Upper lobe of left lung (tissue), 6 donors: ENCODE measurements around the gene FBXW5. TPM values are rescaled to one million over a fixed set of nuclear protein-coding genes. Genes with fewer than 3 reads are reported as not detected.

ENCODE experiments used
- ATAC-seq, 2 donors: fragments of 200-7000 bp; cut with Tn5 transposase; one replicate each; pipeline ENCODE4 v1.9.1; 2022; ENCODE audit warnings: mild to moderate bottlenecking in 2 of 2, moderate library complexity in 2 of 2; ENCODE audit not compliant: low FRiP score in 2 of 2
- DNase-seq, 2 donors: peaks; one replicate each; pipeline ENCODE4 v3.0.0-alpha.2; 2019 to 2020
- H3K27ac ChIP-seq, 4 donors: fragments of 200-600 bp; sonication (generic); one replicate each; pipeline ENCODE4 v1.5.1; 2016 to 2019
- H3K27me3 ChIP-seq, 4 donors: fragments of 200-600 bp; sonication (generic); one replicate each; pipeline ENCODE4 v1.5.1; 2017 to 2019
- H3K36me3 ChIP-seq, 4 donors: fragments of 200-600 bp; sonication (generic); one replicate each; pipeline ENCODE4 v1.5.1; 2016 to 2019
- H3K4me1 ChIP-seq, 4 donors: fragments of 200-600 bp; sonication (generic); one replicate each; pipeline ENCODE4 v1.5.1; 2018 to 2019
- H3K4me3 ChIP-seq, 4 donors: fragments of 200-600 bp; sonication (generic); one replicate each; pipeline ENCODE4 v1.5.1; 2017 to 2019; ENCODE audit warnings: mild to moderate bottlenecking in 2 of 4, moderate library complexity in 1 of 4
- H3K9me3 ChIP-seq, 4 donors: fragments of 200-600 bp; sonication (generic); one replicate each; pipeline ENCODE4 v1.5.1; 2018 to 2019
- CTCF ChIP-seq, 6 experiments: fragments of 450-650 bp in 4 of 6; fragments of 200-600 bp in 2 of 6; sonication (generic) in 2 of 6; IDR thresholded peaks; one replicate each; pipeline ENCODE4 v1.5.1; 2016 to 2019; ENCODE audit warnings: antibody characterized with exemption in 6 of 6
- EP300 ChIP-seq, 4 donors: sonication (generic); formaldehyde crosslinking; IDR thresholded peaks; one replicate each; pipeline ENCODE4 v1.5.1; 2017; ENCODE audit warnings: antibody characterized with exemption in 4 of 4, control low read depth in 2 of 4
- POLR2A ChIP-seq, 4 donors: fragments of 450-650 bp; IDR thresholded peaks; one replicate each; pipeline ENCODE4 v1.5.1; 2016 to 2017; ENCODE audit warnings: antibody characterized with exemption in 4 of 4, mild to moderate bottlenecking in 2 of 4
- POLR2AphosphoS5 ChIP-seq, 2 donors: sonication (generic); formaldehyde crosslinking; IDR thresholded peaks; one replicate each; pipeline ENCODE4 v1.5.1; 2017; ENCODE audit warnings: antibody characterized with exemption in 2 of 2
- WGBS, 2 donors: methylation state at CpG; one replicate each; pipeline ENCODE4 v1.1.5; 2017 to 2018; 5-methylcytosine and 5-hydroxymethylcytosine counted together
- total RNA-seq, 6 donors: library from RNA; depleted of rRNA in 4 of 6; stranded (reverse); fragments of >200 nt in 4 of 6; gene quantifications; one replicate each; pipeline versions ENCODE4 v1.1.0 to v1.2.1, GENCODE V29; 2016 to 2021
- donor health status: DM: no; HTN: no; CAD: no; lungs with moderate emphysema.
- donor health status: DM: no; HTN: yes; CAD: no; lungs with severe emphysema.

Gene FBXW5
- total RNA-seq, 6 donors from 2014 or later = 93.3 to 191 (median 153) TPM

- Histone ChIP-seq H3K9me3 (no peaks in the 10 kb centered on the region), H3K4me1 (peaks cover 4 to 16% (median 7%) of the 10 kb centered on the region in 4 donors), H3K4me3 (no peak overlapping the region), H3K27me3 (no peaks in the 10 kb centered on the region), H3K36me3 (no peaks in the 10 kb centered on the region), H3K27ac (no peak overlapping the region)
- 90% methylated on average over 4 to 14 of the region's 14 CpGs for WGBS, 2 donors
- ATAC-seq = no peak
- TF ChIP-seq POLR2AphosphoS5 (IDR thresholded peaks at IDR 0.05) (no peak), CTCF (IDR thresholded peaks at IDR 0.05) (no peak), POLR2A (IDR thresholded peaks at IDR 0.05) (no peak), EP300 (IDR thresholded peaks at IDR 0.05) (no peak)
- DNase-seq = peak in 1 of 2 donors; percentile 57
Measured at GRCh38 chr9:136955202-136955942, 10.8 kb upstream of the FBXW5 start.

DNA sequence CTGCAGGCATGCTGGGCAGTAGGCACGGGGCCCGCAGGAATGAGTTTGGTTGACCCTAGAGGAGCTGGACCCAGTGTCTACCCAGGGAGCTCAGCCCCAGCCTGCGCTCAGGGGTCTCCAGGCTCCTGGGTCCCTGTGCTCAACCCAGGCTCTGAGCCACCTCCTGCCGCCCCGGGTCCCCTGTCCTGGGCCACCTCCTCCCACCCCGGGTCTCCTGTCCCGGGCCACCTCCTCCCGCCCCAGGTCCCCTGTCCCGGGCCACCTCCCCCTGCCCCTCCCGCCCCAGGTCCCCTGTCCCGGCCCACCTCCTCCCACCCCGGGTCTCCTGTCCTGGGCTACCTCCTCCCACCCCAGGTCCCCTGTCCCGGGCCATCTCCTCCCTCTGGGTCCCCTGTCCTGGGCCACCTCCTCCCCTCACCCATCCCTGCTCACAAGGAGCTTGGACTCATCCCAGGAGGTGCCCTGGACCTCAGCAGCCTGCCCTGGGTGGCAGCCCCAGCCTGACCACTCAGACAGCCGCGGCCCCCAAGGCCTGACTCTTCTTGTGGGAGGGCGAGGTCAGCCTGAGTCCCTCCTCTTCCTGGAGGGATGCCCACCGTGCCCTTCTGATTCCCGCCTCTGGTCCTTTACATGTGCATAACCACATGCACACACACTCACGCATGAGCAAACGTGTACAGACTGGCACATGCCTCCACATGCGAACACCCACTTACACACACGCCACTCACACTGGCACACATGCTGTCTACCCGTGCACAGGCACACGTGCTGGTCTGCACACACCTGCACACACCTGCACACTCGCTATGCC lies 9.9 kb upstream of the FBXW5 start:
- Histone ChIP-seq H3K36me3 (no peaks in the 10 kb centered on the region), H3K27me3 (no peaks in the 10 kb centered on the region), H3K9me3 (no peaks in the 10 kb centered on the region), H3K4me1 (peaks cover 7 to 18% (median 11%) of the 10 kb centered on the region in 4 donors), H3K4me3 (no peak overlapping the region), H3K27ac (no peak overlapping the region)
- ATAC-seq (no peak), DNase-seq (peak in 1 of 2 donors; percentile 58)
- 91 to 93% methylated on average over 16 to 21 of the region's 25 CpGs for WGBS, 2 donors
- TF ChIP-seq EP300 (IDR thresholded peaks at IDR 0.05) = no peak
- TF ChIP-seq POLR2A (IDR thresholded peaks at IDR 0.05) = no peak

- DNase-seq (no peak), ATAC-seq (no peak)
- WGBS, 2 donors = 89% methylated on average over 19 of the region's 19 CpGs; no CpG with 5 or more reads in 1 of the 2 donors
- TF ChIP-seq POLR2A (IDR thresholded peaks at IDR 0.05) = no peak
- TF ChIP-seq CTCF (IDR thresholded peaks at IDR 0.05) = no peak
- TF ChIP-seq POLR2AphosphoS5 (IDR thresholded peaks at IDR 0.05) = no peak
- no peak for TF ChIP-seq EP300 (IDR thresholded peaks at IDR 0.05)
- Histone ChIP-seq H3K4me3 (no peak overlapping the region), H3K4me1 (peaks cover 12 to 19% (median 17%) of the 10 kb centered on the region in 4 donors), H3K27ac (no peak overlapping the region), H3K27me3 (no peaks in the 10 kb centered on the region), H3K9me3 (no peaks in the 10 kb centered on the region), H3K36me3 (no peaks in the 10 kb centered on the region)
Measured at GRCh38 chr9:136953771-136954269, 9.3 kb upstream of the FBXW5 start.

DNA sequence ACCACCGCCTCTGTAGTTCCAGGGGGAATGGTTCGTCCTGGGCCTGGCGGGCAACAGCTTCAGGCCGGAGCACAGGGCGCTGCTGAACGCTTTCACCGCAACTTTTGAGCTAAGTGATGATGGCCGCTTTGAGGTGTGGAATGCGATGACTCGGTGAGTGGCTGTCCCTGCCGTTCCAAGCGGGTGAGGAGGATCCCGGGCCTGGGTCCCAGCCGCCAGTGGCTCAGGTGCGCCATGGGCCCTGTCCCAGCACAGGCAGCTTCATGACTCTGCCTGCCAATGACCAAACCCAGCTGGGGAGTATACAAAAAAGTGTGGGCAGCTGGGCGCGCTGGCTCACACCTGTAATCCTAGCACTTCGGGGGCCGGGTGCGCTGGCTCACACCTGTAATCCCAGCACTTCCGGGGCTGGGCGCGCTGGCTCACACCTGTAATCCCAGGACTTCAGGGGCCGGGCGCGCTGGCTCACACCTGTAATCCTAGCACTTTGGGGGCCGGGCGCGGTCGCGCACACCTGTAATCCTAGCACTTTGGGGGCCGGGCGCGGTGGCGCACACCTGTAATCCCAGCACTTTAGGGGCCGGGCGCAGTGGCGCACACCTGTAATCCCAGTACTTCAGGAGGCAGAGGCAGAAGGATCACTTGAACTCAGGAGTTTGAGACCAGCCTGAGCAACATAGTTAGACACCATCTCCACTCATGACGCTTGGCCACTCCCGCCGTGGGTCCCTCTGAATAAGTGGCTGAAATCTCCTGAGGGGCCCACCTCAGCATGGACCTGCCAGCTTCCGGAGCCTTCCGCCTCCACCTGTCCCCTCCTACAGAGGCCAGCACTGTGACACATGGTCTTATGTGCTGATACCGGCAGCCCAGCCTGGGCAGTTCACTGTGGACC lies 8.6 kb upstream of the FBXW5 start:
- Histone ChIP-seq H3K9me3 (no peaks in the 10 kb centered on the region), H3K36me3 (no peaks in the 10 kb centered on the region), H3K4me1 (peaks cover 19 to 26% (median 21%) of the 10 kb centered on the region in 4 donors), H3K27ac (no peak overlapping the region), H3K27me3 (no peaks in the 10 kb centered on the region), H3K4me3 (no peak overlapping the region)
- TF ChIP-seq CTCF (IDR thresholded peaks at IDR 0.05) = no peak
- TF ChIP-seq POLR2AphosphoS5 (IDR thresholded peaks at IDR 0.05) = no peak
- TF ChIP-seq POLR2A (IDR thresholded peaks at IDR 0.05) = no peak
- no peak for TF ChIP-seq EP300 (IDR thresholded peaks at IDR 0.05)
- WGBS, 2 donors = 90 to 92% methylated on average over 23 to 40 of the region's 44 CpGs
- peak in 1 of 2 donors; percentile 78 for DNase-seq
- no peak for ATAC-seq
